Right lobe of liver (tissue), 6 donors: Measurements from ENCODE around the gene RASSF7. TPM values are rescaled to one million over a fixed set of nuclear protein-coding genes. Genes with fewer than 3 reads are reported as not detected.

ENCODE experiments used
- ATAC-seq, 4 donors: fragments of 200-7000 bp; cut with Tn5 transposase; one replicate each; pipeline ENCODE4 v1.9.1; 2020; ENCODE audit warnings: mild to moderate bottlenecking in 4 of 4, moderate library complexity in 4 of 4
- DNase-seq, 3 donors: peaks; one replicate each; pipeline ENCODE4 v3.0.0-alpha.2; 2020
- H3K27ac ChIP-seq, 3 donors: fragments of 200-600 bp; one replicate each; pipeline ENCODE4 v1.8.0; 2022
- H3K27me3 ChIP-seq, 2 donors: fragments of 200-600 bp; one replicate each; pipeline ENCODE4 v1.8.0; 2022
- H3K36me3 ChIP-seq, 4 donors: fragments of 200-600 bp; sonication (generic) in 1 of 4; one replicate each; pipeline versions ENCODE4 v1.5.1 to v1.8.0; 2017 to 2022; ENCODE audit warnings: control low read depth in 1 of 4
- H3K4me1 ChIP-seq, 4 donors: fragments of 200-600 bp; sonication (generic) in 1 of 4; one replicate each; pipeline versions ENCODE4 v1.5.1 to v1.8.0; 2017 to 2022; ENCODE audit warnings: control low read depth in 1 of 4
- H3K4me3 ChIP-seq, 3 donors: fragments of 200-600 bp; one replicate each; pipeline ENCODE4 v1.8.0; 2022
- H3K9me3 ChIP-seq, 4 donors: fragments of 200-600 bp; sonication (generic) in 1 of 4; one replicate each; pipeline versions ENCODE4 v1.5.1 to v1.8.0; 2017 to 2022; ENCODE audit warnings: control low read depth in 1 of 4
- CTCF ChIP-seq, 4 donors: fragments of 200-600 bp in 3 of 4; fragments of 450-650 bp in 1 of 4; IDR thresholded peaks; one replicate each; pipeline versions ENCODE4 v1.5.1 to v1.8.0; 2016 to 2022; ENCODE audit warnings: antibody characterized with exemption in 4 of 4, mild to moderate bottlenecking in 2 of 4
- POLR2A ChIP-seq: fragments of 450-650 bp; IDR thresholded peaks from one replicate; pipeline ENCODE4 v1.6.1; 2017; ENCODE audit warnings: antibody characterized with exemption, mild to moderate bottlenecking
- WGBS: methylation state at CpG from one replicate; pipeline ENCODE4 v1.1.6; 2018; ENCODE audit warnings: low coverage, low lambda C conversion rate; ENCODE audit not compliant: insufficient coverage; ENCODE audit errors: missing lambda C conversion rate; 5-methylcytosine and 5-hydroxymethylcytosine counted together
- intact Hi-C, 2 donors: fragments of 100-400 bp; cut with DNase I; formaldehyde crosslinking; loops; one replicate each; pipeline versions ENCODE4 v1.11.2 to v1.14.1; 2022
- total RNA-seq, 6 experiments: library from RNA; depleted of rRNA in 2 of 6; stranded (reverse); fragments of >200 nt in 2 of 6; fragmentation: NEBNext Ultra II Directional in 3 of 6; extraction: Animal tissue kit (Norgen Biotek cat#: 25700) in 3 of 6; gene quantifications; one replicate each; pipeline versions ENCODE4 v1.1.0 to v1.2.4, GENCODE V29; 2016 to 2023
- donor health status: DM: no; HTN: yes; CAD: no.
- donor health status: DM: no; HTN: no; CAD: no.
- donor health status: DM: no; HTN: no; CAD: no.
- donor health status: DM: no; HTN: yes; CAD: no.
- donor health status: DM: no; HTN: yes; CAD: no.

The RASSF7 gene
- total RNA-seq, 6 experiments from 2014 or later, result 20.5 to 61.1 (median 39.5) TPM

DNA sequence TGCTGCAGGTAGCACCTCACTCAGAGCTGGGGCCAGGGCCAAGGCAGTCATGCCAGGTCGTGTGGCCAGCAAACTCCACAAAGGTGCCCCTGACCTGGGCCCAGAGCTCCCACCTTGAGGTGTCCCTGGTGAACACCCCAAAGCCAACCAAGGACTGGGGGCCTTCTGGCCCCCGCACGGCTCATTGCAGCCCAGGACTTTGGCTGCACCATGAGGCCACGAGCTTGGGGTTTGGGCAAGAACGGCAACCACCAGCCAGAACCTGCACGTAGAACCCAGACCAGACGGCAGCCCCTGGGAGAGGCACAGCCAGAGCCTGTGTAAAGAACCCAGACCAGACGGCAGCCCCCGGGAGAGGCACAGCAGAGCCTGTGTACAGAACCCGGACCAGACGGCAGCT, 15.6 kb upstream of the RASSF7 start:
- no peaks in the 10 kb centered on the region for H3K4me1 ChIP-seq
- intact Hi-C loops, result no loop called here
- H3K9me3 ChIP-seq, result no peaks in the 10 kb centered on the region
- H3K4me3 ChIP-seq, result no peak overlapping the region
- DNase-seq, result no peak
- H3K27me3 ChIP-seq, result no peaks in the 10 kb centered on the region
- ATAC-seq, result no peak
- H3K27ac ChIP-seq, result no peak overlapping the region
- H3K36me3 ChIP-seq, result no peaks in the 10 kb centered on the region
- 85% methylated on average over 4 of the region's 11 CpGs for WGBS
- TF ChIP-seq POLR2A (no peak), CTCF (IDR thresholded peaks at IDR 0.05) (no peak)

GRCh38 chr11:548700-549603, 11.8 kb upstream of the RASSF7 start:
- Histone ChIP-seq H3K4me1 (no peaks in the 10 kb centered on the region), H3K9me3 (no peaks in the 10 kb centered on the region), H3K4me3 (no peak overlapping the region), H3K36me3 (no peaks in the 10 kb centered on the region), H3K27ac (no peak overlapping the region), H3K27me3 (no peaks in the 10 kb centered on the region)
- intact Hi-C loops, result no loop called here
- DNase-seq, result no peak
- no peak for ATAC-seq
- TF ChIP-seq POLR2A (no peak), CTCF (IDR thresholded peaks at IDR 0.05) (no peak)
- WGBS, result 89% methylated on average over 15 of the region's 32 CpGs

- H3K36me3 ChIP-seq, result no peaks in the 10 kb centered on the region
- DNase-seq (no peak), ATAC-seq (no peak)
- intact Hi-C loops, result loop anchor here in 1 of 2 donors (10.0 kb wide), 1 partner anchor 205 kb away; no protein-coding TSS in a partner anchor
- no peak overlapping the region for H3K27ac ChIP-seq
- H3K4me3 ChIP-seq, result no peak overlapping the region
- no peaks in the 10 kb centered on the region for H3K27me3 ChIP-seq
- WGBS, result 81% methylated on average over 4 of the region's 25 CpGs
- no peak for TF ChIP-seq POLR2A
- no peak for TF ChIP-seq CTCF (IDR thresholded peaks at IDR 0.05)
- no peaks in the 10 kb centered on the region for H3K9me3 ChIP-seq
- peaks cover 0 to 7% (median 0%) of the 10 kb centered on the region in 4 donors for H3K4me1 ChIP-seq
These were observed 10.6 kb upstream of the RASSF7 start for GRCh38 chr11:550021-550745.

- intact Hi-C loops, result loop anchor here in 1 of 2 donors (10.0 kb wide), 1 partner anchor 204 kb away; no protein-coding TSS in a partner anchor
- no CpG with 5 or more reads among the region's 5 CpGs for WGBS
These were observed 10.1 kb upstream of the RASSF7 start for GRCh38 chr11:550746-551085.

More at GRCh38 chr11:550746-551085, 10.1 kb upstream of the RASSF7 start:
- no peak for ATAC-seq
- Histone ChIP-seq H3K4me3 (no peak overlapping the region), H3K9me3 (no peaks in the 10 kb centered on the region), H3K27me3 (no peaks in the 10 kb centered on the region), H3K27ac (no peak overlapping the region), H3K36me3 (no peaks in the 10 kb centered on the region), H3K4me1 (peaks cover 0 to 10% (median 0%) of the 10 kb centered on the region in 4 donors)
- no peak for TF ChIP-seq CTCF (IDR thresholded peaks at IDR 0.05)
- TF ChIP-seq POLR2A, result no peak
- DNase-seq, result no peak
